Measurements from ENCODE around the gene STOX1. TPM values are rescaled to one million over a fixed set of nuclear protein-coding genes. Genes with fewer than 3 reads are reported as not detected.

STOX1 gene
- total and polyA plus RNA-seq, 2 of the 13 experiments (the other 11 are each of a cell fraction or from before 2014, with no cell fraction given): 2.5 to 6.0 TPM

DNA sequence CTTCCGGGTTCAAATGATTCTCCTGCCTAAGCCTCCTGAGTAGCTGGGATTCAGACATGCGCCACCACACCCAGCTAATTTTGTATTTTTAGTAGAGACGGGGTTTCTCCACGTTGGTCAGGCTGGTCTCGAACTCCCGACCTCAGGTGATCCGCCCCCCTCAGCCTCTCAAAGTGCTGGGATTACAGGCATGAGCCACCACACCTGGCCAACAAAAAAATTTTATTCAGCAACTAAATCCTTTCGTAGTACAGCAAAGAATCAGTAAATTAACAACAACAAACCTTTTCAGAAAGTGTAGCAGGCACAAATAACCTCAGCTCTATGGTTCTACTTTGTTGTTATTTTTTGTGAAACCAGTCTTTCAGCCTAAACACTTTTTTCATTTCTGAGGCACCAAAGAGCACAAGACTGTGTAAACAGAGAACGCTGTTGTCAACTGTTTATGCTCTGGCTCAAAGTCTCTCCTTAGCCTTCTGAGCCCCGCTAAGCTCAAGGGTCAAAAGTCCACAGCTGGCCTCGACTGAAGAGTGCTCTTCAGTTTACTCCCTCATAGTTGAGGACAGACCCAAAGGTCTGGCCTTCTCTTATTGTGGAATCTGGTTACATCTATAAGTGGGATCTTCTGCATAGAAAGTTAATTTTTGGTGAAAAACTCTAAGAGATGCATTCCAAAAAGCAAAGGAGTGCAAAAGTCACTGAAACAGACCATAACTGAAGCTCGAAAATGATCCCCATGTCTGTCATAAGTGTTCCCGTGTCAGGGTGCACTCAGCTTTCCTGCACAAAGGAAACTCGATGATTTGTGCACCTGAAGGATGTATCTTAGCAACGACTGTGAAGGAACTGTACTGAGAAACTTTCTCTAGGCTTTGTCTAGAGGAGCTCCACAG lies 49.2 kb downstream of the STOX1 start (continued):
- TF ChIP-seq ZFP90 (CRISPR knock-in tag; IDR thresholded peaks at IDR 0.05; ENCODE audit: borderline replicate concordance) (0 out of 2 replicates have a peak, but pooled peaks have one; percentile 51), PHF5A (CRISPR knock-in tag; IDR thresholded peaks at IDR 0.05; ENCODE audit: low read depth, unreplicated experiment) (peak; percentile 86), RAD21 (CRISPR knock-in tag; IDR thresholded peaks at IDR 0.05) (no peak), JUN (CRISPR knock-in tag; IDR thresholded peaks at IDR 0.05) (no peak), ZNF740 (CRISPR knock-in tag; IDR thresholded peaks at IDR 0.05) (no peak), MAFG (CRISPR knock-in tag; IDR thresholded peaks at IDR 0.05) (no peak), ZNF878 (CRISPR knock-in tag; IDR thresholded peaks at IDR 0.05) (peak; percentile 61; the same call in 1 of the 2 replicates), NBN (conservative IDR thresholded peaks at IDR 0.05) (no peak), CHD4 (IDR thresholded peaks at IDR 0.05; ENCODE audit: borderline replicate concordance, low read length) (peak; percentile 84; the same call in 1 of the 2 replicates), CEBPG (CRISPR knock-in tag; IDR thresholded peaks at IDR 0.05) (peak; percentile 38; the same call in 1 of the 2 replicates), MED1 (CRISPR knock-in tag; IDR thresholded peaks at IDR 0.05) (peak; percentile 91), ZNF143 (CRISPR knock-in tag; IDR thresholded peaks at IDR 0.05) (0 out of 2 replicates have a peak, but pooled peaks have one; percentile 34), MAX (IDR thresholded peaks at IDR 0.05) (peak; percentile 72), ZNF550 (CRISPR knock-in tag; IDR thresholded peaks at IDR 0.05; ENCODE audit: borderline replicate concordance) (no peak), ZNF30 (CRISPR knock-in tag; IDR thresholded peaks at IDR 0.05) (no peak), ZNF784 (CRISPR knock-in tag; IDR thresholded peaks at IDR 0.05; ENCODE audit: borderline replicate concordance) (no peak)
- TF ChIP-seq, protein P1, sequence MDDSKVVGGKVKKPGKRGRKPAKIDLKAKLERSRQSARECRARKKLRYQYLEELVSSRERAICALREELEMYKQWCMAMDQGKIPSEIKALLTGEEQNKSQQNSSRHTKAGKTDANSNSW (CRISPR knock-in tag; IDR thresholded peaks at IDR 0.05; ENCODE audit: borderline replicate concordance): no peak
- TF ChIP-seq, protein P2, sequence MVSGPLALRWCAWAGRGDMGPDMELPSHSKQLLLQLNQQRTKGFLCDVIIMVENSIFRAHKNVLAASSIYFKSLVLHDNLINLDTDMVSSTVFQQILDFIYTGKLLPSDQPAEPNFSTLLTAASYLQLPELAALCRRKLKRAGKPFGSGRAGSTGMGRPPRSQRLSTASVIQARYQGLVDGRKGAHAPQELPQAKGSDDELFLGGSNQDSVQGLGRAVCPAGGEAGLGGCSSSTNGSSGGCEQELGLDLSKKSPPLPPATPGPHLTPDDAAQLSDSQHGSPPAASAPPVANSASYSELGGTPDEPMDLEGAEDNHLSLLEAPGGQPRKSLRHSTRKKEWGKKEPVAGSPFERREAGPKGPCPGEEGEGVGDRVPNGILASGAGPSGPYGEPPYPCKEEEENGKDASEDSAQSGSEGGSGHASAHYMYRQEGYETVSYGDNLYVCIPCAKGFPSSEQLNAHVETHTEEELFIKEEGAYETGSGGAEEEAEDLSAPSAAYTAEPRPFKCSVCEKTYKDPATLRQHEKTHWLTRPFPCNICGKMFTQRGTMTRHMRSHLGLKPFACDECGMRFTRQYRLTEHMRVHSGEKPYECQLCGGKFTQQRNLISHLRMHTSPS (CRISPR knock-in tag; IDR thresholded peaks at IDR 0.05; ENCODE audit: low read depth): no peak
- TF ChIP-seq, protein P3, sequence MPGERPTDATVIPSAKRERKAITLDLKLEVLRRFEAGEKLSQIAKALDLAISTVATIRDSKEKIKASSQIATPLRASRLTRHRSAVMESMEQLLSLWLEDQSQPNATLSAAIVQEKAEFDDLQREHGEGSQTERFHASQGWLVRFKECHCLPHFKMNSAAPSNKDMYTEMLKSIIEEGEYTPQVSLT (CRISPR knock-in tag; IDR thresholded peaks at IDR 0.05; ENCODE audit: borderline replicate concordance, low read depth): no peak
- TF ChIP-seq, protein P4, sequence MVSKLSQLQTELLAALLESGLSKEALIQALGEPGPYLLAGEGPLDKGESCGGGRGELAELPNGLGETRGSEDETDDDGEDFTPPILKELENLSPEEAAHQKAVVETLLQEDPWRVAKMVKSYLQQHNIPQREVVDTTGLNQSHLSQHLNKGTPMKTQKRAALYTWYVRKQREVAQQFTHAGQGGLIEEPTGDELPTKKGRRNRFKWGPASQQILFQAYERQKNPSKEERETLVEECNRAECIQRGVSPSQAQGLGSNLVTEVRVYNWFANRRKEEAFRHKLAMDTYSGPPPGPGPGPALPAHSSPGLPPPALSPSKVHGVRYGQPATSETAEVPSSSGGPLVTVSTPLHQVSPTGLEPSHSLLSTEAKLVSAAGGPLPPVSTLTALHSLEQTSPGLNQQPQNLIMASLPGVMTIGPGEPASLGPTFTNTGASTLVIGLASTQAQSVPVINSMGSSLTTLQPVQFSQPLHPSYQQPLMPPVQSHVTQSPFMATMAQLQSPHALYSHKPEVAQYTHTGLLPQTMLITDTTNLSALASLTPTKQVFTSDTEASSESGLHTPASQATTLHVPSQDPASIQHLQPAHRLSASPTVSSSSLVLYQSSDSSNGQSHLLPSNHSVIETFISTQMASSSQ (IDR thresholded peaks at IDR 0.05; ENCODE audit: low read depth): no peak
- TF ChIP-seq, protein P4 (CRISPR knock-in tag; IDR thresholded peaks at IDR 0.05; ENCODE audit: borderline replicate concordance): no peak
